Activated naive CD4-positive, alpha-beta T cell treated with anti-CD3 and anti-CD28 coated beads, Interleukin-2, amount 50 U/mL, for 24 hours (primary cell): ENCODE measurements around the gene AHCYL1.
"Not testable (repeated sequence)": the region's sequence is repeated elsewhere in the genome, so short reads cannot be mapped to it uniquely, and the experiment has no call there.

ENCODE experiments used
- H3K27ac Mint-ChIP-seq: one replicate; pipeline ENCODE4 v1.8.0; 2021; ENCODE audit warnings: mild to moderate bottlenecking, mixed read lengths
- H3K27me3 Mint-ChIP-seq: one replicate; pipeline ENCODE4 v1.8.0; 2021; ENCODE audit warnings: mixed read lengths
- H3K36me3 Mint-ChIP-seq: one replicate; pipeline ENCODE4 v1.8.0; 2021; ENCODE audit warnings: mixed read lengths
- H3K4me1 Mint-ChIP-seq: one replicate; pipeline ENCODE4 v1.8.0; 2021; ENCODE audit warnings: mixed read lengths
- H3K4me3 Mint-ChIP-seq: one replicate; pipeline ENCODE4 v1.8.0; 2021; ENCODE audit warnings: mild to moderate bottlenecking, mixed read lengths
- H3K9me3 Mint-ChIP-seq: one replicate; pipeline ENCODE4 v1.8.0; 2021; ENCODE audit warnings: mixed read lengths

Gene AHCYL1

DNA sequence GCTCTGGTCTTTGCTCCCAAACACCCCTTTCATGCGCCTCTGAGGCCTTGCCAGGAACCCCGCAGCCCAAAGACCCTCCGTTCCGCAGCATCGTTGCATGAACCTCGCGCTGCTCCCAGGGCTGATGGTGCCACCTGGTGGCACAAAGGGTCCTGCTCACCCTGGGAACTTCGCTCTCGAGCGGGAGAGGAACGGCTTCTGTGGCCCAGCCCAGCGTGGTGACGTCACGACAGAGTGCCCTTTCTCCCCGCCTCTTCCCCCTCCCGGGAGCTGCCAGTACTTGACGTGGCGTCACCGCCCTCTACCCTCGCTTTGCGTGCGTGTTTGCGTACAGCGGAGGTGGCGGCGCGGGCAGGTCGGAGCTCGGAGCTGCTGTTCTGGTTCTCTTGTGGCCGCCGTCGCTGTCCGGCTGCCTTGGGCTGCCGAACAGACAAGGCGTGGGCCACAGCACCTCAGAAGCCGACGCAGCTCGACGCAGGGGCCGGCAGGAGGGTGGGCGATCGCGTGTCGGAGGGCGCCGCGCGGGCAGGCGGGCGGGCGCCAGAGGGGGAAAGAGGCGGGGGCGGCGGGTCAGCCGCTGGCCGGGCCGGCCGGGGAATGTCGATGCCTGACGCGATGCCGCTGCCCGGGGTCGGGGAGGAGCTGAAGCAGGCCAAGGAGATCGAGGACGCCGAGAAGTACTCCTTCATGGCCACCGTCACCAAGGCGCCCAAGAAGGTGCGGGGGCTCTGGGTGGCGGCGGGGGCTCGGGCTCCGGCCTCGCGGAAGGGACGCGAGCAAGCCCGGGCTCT is at the start of gene AHCYL1:
Gene AHCYL1 (plus strand): TSS at position 310 of the 791 bp plus-strand sequence. CDS start 288 bp downstream, at position 598.
- peak within 1 kb of the TSS; percentile 98 for H3K27ac Mint-ChIP-seq
- H3K27me3 Mint-ChIP-seq = no peaks in the 10 kb centered on the region
- peaks cover 44% of the 10 kb centered on the region for H3K4me1 Mint-ChIP-seq
- no peaks in the 10 kb centered on the region for H3K9me3 Mint-ChIP-seq
- peaks cover 1% of the 10 kb centered on the region for H3K36me3 Mint-ChIP-seq
- peak within 1 kb of the TSS; percentile 99 for H3K4me3 Mint-ChIP-seq

DNA sequence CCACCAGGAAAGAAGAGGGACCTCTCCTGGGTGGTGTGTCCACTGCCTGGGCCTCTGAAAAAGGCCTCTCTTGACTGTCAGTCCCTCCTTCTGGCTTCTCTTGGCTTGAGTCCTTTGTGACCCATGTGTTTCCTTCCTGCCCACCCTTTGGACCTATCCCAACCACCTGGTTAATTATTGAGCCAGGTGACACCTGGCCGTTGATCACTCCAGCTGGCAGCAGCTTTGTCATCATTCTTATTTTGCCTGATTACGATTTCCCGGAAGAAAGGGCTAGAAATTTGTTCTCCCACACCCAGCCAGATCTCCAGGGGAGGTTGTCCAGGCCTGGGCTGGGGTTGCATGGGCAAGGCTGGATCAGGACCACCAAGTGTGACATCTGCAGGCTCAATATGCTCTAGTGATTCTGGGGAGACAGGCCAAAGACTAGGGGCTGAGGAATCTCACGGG is 49.1 kb upstream of the AHCYL1 start:
- Mint-ChIP-seq H3K27ac (no peak overlapping the region), H3K9me3 (peaks cover 29% of the 10 kb centered on the region), H3K36me3 (peaks cover 7% of the 10 kb centered on the region), H3K4me3 (no peak overlapping the region), H3K4me1 (no peaks in the 10 kb centered on the region), H3K27me3 (no peaks in the 10 kb centered on the region)

DNA sequence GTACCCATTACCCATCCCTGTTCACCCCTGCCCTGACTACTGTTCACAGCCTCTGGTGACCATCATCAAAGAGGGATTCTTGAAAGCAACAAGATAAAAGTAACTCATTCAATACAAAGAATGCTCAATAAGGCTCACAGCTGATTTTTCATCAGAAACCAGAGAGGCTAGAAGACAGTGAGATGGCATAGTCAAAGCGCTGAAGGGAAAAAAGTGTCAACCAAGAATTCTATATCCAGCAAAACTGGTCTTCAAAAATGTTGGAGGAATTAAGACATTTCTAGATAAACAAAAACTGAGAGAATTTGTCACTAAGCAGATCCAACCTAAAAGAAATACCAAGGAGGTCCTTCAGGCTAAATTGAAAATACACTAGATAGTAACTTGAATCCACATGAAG is 46.8 kb upstream of the AHCYL1 start:
- Mint-ChIP-seq H3K4me3 (no peak overlapping the region), H3K4me1 (no peaks in the 10 kb centered on the region), H3K27me3 (no peaks in the 10 kb centered on the region), H3K9me3 (peaks cover 29% of the 10 kb centered on the region), H3K27ac (no peak overlapping the region), H3K36me3 (peaks cover 5% of the 10 kb centered on the region)

DNA sequence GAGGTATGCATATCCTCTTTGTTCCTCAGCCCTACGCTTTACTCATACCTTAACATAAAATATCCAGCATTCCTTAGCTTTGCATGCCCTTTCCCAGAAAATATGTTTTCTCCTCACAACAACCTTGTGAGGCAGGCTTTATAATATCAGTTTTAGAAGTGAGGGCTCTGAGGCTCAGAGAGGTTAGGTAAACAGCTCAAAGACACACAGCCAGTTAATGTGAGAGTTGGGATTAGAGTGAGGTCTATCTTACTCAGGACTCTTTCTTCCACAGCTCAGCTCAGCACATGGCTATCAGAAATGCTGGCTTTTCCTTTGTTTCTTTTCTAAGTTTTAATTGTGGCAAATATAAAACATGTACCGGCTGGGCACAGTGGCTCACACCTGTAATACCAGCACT is 46.0 kb upstream of the AHCYL1 start:
- H3K4me3 Mint-ChIP-seq = no peak overlapping the region
- no peaks in the 10 kb centered on the region for H3K4me1 Mint-ChIP-seq
- no peaks in the 10 kb centered on the region for H3K27me3 Mint-ChIP-seq
- H3K9me3 Mint-ChIP-seq = peaks cover 29% of the 10 kb centered on the region
- no peak overlapping the region for H3K27ac Mint-ChIP-seq
- peaks cover 5% of the 10 kb centered on the region for H3K36me3 Mint-ChIP-seq

DNA sequence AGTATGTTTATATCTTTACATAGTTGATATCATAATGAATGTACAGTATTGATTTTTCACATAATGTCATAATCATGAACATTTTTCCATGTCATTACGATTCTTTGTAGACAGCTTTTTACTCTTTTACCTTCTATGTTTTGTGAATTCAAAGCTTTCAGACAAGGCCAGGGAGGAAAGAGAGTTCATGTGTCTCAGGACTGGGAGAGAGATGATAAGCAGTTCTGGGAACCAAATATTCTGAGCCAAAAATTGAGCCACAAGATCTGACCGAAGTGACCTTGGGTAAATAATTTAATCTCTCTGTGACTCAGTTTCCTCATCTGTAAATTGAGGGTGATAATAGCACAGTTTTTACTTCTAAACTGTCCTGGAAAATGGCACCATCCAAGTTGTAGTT is 42.1 kb upstream of the AHCYL1 start:
- H3K27ac Mint-ChIP-seq = no peak overlapping the region

DNA sequence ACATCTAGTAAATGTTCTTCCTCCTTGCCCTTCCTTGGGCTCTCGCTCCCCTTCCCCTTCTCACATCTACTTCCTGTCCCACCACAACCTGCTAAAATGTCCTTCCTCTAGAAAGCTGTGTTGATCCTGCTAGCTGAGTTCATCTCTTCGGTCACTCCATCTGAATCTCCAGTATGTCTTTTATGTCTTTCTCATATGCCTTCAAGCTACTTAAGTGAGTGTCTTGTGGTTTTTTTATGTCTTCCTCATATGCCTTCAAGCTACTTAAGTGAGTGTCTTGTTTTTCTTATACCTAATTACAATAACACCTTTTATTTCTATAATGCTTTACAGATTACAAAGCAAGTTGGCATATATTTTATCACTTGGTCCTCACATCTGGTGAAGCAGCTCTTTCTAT is 40.0 kb upstream of the AHCYL1 start:
- Mint-ChIP-seq H3K9me3 (peaks cover 2% of the 10 kb centered on the region), H3K4me3 (no peak overlapping the region), H3K4me1 (peaks cover 5% of the 10 kb centered on the region), H3K27me3 (no peaks in the 10 kb centered on the region), H3K36me3 (peaks cover under 1% of the 10 kb centered on the region), H3K27ac (peak overlapping the region; percentile 43)

More for the DNA sequence above, 42.1 kb upstream of the AHCYL1 start:
- H3K27me3 Mint-ChIP-seq = no peaks in the 10 kb centered on the region
- no peak overlapping the region for H3K4me3 Mint-ChIP-seq
- H3K9me3 Mint-ChIP-seq = peaks cover 12% of the 10 kb centered on the region
- peaks cover 5% of the 10 kb centered on the region for H3K4me1 Mint-ChIP-seq
- H3K36me3 Mint-ChIP-seq = peaks cover 2% of the 10 kb centered on the region

DNA sequence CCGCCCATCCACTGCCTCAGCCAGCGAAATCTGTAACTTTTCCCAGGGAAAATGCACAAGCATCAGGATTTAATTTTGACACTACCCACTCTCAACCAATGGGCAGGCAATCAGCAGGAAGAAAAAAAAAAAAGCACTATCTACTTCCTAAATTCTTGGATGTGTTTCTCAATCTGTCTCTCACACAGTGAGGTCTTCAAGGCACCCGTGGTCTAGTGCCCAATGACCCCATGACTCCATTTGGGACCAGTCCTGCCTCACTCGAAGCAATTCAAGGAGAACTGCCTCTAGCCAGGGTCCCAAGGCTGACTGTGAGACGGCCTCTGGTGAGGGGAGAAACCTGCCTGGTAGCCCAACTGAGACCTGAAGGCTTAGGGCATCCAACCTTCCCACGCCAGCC is 38.1 kb upstream of the AHCYL1 start:
- H3K27ac Mint-ChIP-seq = no peak overlapping the region
- H3K4me3 Mint-ChIP-seq = no peak overlapping the region

DNA sequence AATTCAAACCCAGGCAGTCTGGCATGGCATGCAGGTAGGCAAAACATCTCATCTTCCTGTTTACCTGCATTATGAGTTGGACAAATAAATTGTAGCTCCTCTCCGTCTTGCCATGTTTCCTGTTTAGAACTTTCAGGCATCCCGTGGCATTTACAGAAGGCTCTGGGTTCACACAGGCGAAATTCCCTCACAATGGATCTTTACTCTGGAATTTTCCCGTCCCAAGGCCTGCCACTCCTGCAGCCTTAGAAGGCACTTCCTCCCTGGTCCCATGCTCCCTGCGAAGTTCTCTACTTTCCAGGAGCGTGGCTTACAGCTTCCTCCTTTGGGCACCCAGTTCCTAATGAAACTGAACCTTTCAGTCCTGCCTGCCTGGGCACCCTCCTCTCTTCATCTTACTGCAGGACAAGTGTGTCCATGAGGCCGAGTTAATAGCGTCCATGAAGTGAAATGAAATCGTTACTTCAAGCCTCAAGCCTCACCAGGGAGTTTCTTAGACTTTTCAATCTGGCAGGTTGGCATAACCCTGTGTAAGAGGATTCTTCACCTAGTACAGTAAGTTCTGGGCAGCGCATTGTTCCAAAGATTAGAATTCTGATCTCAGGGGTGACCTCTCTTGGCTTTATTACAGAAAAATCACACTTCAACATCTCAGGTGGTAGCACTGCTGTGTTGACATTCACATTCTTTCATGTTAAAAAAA is 36.8 kb upstream of the AHCYL1 start:
- peaks cover 5% of the 10 kb centered on the region for H3K4me1 Mint-ChIP-seq
- H3K36me3 Mint-ChIP-seq = no peaks in the 10 kb centered on the region
- H3K9me3 Mint-ChIP-seq = no peaks in the 10 kb centered on the region
- no peaks in the 10 kb centered on the region for H3K27me3 Mint-ChIP-seq
- H3K27ac Mint-ChIP-seq = no peak overlapping the region
- no peak overlapping the region for H3K4me3 Mint-ChIP-seq

More for the DNA sequence above, 38.1 kb upstream of the AHCYL1 start:
- H3K9me3 Mint-ChIP-seq = no peaks in the 10 kb centered on the region
- H3K36me3 Mint-ChIP-seq = no peaks in the 10 kb centered on the region
- H3K4me1 Mint-ChIP-seq = peaks cover 5% of the 10 kb centered on the region
- H3K27me3 Mint-ChIP-seq = no peaks in the 10 kb centered on the region

DNA sequence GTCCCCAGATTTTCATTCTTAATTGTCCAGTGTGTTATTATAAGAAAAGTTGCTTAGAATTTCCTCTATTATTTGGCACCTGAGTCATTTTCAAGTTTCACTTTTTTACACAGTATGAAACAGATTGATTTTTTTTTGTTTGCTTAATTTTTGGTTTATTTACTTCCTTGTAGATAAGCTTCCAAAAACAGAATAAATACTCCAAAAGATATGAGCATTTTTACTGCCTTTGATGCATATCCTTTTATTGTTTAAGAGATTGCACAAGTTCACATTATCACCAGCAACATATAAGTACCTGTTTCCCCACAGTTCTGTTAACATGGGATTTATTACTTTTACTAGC is 36.3 kb upstream of the AHCYL1 start:
- Mint-ChIP-seq H3K4me1 (peaks cover 5% of the 10 kb centered on the region), H3K27ac (no peak overlapping the region), H3K27me3 (no peaks in the 10 kb centered on the region), H3K36me3 (no peaks in the 10 kb centered on the region), H3K4me3 (no peak overlapping the region), H3K9me3 (no peaks in the 10 kb centered on the region)

DNA sequence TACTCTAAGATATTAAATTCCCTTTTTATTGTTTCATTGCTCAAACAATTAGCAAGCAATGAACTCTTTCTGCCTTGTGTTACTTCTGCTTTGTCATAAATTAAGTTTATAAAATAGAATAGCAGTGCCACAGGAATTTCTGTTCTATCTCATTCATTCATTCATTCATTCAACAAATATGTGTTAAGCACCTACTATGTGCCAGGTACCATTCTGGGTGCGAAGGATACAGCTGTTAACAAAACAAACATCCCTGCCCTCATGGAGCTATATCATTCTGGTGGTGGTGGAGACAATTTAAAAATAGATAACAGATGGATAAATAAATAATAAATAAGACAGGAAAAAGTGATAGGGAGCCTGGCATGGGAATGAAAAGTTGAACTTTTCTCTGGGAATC is 34.5 kb upstream of the AHCYL1 start:
- Mint-ChIP-seq H3K4me3 (no peak overlapping the region), H3K9me3 (no peaks in the 10 kb centered on the region), H3K4me1 (no peaks in the 10 kb centered on the region), H3K36me3 (no peaks in the 10 kb centered on the region), H3K27ac (no peak overlapping the region), H3K27me3 (no peaks in the 10 kb centered on the region)

DNA sequence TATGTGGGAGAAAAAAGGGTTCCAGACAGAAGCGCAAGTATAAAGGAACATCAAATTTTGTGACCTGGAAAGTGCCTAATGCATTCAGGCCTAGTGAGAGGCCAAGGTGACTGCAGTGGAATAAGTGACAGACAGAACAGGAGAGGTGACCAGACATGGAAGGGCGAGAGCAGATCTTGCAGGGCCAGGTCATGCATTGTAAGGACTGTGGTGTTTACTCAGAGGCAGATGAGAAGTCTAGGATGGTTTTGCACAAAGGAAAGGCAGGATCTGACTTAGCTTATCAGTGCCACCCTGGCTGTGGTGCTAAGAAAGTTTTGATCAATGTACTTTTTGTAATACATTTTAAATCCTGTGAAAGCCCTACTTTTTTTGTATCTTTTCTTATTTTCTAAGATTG is 34.1 kb upstream of the AHCYL1 start:
- no peaks in the 10 kb centered on the region for H3K4me1 Mint-ChIP-seq
- H3K27ac Mint-ChIP-seq = no peak overlapping the region
- no peaks in the 10 kb centered on the region for H3K27me3 Mint-ChIP-seq
- H3K4me3 Mint-ChIP-seq = no peak overlapping the region
- H3K9me3 Mint-ChIP-seq = no peaks in the 10 kb centered on the region
- H3K36me3 Mint-ChIP-seq = no peaks in the 10 kb centered on the region

DNA sequence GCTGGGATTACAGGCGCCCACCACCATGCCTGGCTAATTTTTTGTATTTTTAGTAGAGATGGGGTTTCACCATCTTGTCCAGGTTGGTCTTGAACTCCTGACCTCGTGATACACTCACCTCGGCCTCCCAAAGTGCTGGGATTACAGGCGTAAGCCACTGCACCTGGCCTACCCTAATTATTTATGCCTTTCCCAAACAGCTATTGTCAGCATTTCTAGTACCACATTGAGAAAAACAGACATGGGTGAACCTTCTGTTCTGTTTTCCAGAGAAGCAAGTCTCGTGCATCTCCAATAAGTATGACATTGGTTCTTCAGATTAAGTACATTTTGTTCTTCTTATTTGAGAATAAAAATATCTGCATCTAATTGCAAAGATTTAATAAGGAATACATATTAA is 33.1 kb upstream of the AHCYL1 start:
- not testable (repeated sequence) for H3K27ac Mint-ChIP-seq

DNA sequence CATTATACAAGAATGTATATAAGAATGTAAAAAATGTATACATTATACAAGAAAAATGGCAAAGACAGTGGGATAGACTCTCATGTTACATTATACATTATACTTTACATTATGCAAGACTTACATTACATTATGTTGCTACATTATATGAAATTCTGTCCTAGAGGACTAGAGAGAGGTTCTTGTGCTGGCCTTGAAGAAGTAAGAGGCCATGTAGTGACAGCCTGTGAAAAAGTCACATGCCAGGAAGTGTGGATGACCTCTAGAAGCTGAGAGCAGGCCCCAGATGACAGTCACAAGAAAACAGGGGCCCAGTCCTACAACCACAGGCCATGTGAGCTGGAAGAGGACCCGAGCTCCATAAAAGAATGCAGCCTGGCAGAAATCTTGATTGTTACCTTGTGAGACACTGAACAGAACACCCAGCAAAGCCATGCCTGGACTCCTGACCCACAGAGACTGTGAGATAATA is 30.5 kb upstream of the AHCYL1 start:
- Mint-ChIP-seq H3K4me3 (no peak overlapping the region), H3K27me3 (no peaks in the 10 kb centered on the region), H3K4me1 (no peaks in the 10 kb centered on the region), H3K36me3 (no peaks in the 10 kb centered on the region), H3K9me3 (no peaks in the 10 kb centered on the region), H3K27ac (no peak overlapping the region)

More for the DNA sequence above, 33.1 kb upstream of the AHCYL1 start:
- H3K27me3 Mint-ChIP-seq, H3K4me3 Mint-ChIP-seq, H3K4me1 Mint-ChIP-seq, H3K36me3 Mint-ChIP-seq, H3K9me3 Mint-ChIP-seq: not testable (repeated sequence)

DNA sequence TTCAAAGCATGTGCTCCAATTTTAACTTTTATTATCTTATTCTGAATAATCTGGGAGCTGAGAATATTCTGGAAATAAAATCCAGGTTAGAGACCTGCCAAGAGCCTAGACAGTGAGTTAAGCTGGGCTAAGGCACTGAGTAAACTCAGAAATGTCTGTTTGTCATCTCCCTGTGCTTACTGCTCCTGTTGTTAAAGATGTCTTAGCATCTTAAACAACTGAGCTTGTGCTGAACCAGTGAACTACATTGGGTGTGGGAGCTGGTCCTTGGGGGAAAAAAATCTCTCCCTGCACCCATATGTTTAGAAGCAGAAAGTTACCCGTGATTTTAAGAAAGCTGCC is 25.0 kb upstream of the AHCYL1 start:
- Mint-ChIP-seq H3K4me1 (no peaks in the 10 kb centered on the region), H3K4me3 (no peak overlapping the region), H3K27me3 (no peaks in the 10 kb centered on the region), H3K9me3 (no peaks in the 10 kb centered on the region), H3K36me3 (no peaks in the 10 kb centered on the region), H3K27ac (no peak overlapping the region)

DNA sequence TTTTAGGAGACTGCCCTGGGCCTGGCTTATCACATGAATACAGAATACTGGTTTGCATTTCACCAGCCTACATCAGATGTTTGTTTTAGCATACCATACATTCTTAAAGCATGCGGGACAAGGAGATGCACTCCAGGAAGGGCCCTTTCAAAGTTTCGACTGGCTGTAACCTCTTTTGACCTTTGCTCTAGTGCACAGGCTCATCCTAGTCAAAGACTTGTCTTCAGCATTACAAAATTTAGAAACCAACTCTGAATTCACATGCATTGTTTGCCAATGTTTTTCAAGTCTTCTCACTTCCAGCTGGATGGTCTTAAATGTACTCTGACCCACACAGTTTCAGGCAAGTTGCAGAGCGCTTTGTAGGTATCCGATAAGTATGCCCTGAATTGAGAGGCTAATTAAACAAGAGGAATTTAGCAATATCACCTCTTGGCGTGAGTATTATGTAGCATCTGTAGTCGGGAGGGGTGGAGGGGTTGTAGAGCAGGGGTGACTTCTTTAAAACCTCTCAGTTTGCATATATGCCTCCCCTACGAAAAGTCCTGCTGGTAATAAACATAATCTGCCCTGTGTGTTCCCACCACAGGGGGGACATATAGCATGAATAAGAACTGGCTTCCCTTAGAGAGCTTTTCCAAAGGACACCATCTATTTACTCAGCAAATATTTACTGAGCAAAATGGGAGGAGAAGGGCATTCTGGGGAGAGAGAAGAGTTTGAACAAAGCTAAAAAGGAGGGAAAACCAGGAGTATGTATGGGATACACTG is 24.4 kb upstream of the AHCYL1 start:
- Mint-ChIP-seq H3K27ac (no peak overlapping the region), H3K4me1 (no peaks in the 10 kb centered on the region)

DNA sequence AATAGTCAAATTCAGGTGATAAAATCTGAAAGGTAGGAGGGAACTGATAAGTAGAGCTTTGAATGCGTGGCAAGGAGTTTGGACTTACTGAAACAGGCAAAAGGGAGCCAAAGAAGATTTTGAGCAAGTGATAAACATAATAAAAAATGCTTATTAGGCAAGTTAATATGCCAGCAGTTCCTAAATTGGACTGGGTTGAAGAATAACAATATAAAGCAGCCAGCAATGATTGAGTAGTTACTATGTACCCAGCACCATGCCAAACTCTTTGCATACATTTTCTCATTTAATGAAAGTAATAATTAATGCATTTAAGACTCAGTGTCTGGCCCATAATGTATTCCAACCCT is 23.8 kb upstream of the AHCYL1 start:
- H3K9me3 Mint-ChIP-seq = no peaks in the 10 kb centered on the region
- H3K4me3 Mint-ChIP-seq = no peak overlapping the region
- H3K27me3 Mint-ChIP-seq = no peaks in the 10 kb centered on the region
- H3K27ac Mint-ChIP-seq = no peak overlapping the region
- no peaks in the 10 kb centered on the region for H3K36me3 Mint-ChIP-seq
- H3K4me1 Mint-ChIP-seq = no peaks in the 10 kb centered on the region

More for the DNA sequence above, 24.4 kb upstream of the AHCYL1 start:
- H3K36me3 Mint-ChIP-seq = no peaks in the 10 kb centered on the region
- no peaks in the 10 kb centered on the region for H3K9me3 Mint-ChIP-seq
- H3K27me3 Mint-ChIP-seq = no peaks in the 10 kb centered on the region
- no peak overlapping the region for H3K4me3 Mint-ChIP-seq
